Transverse colon (tissue), 4 donors: Measurements from ENCODE around the gene ZNF503. TPM values are rescaled to one million over a fixed set of nuclear protein-coding genes. Genes with fewer than 3 reads are reported as not detected.
A peak's percentile ranks its signal among the peaks of the same experiment; 100 is the strongest.

Source experiments
- DNase-seq: peaks from one replicate; pipeline ENCODE4 v3.0.0-alpha.2; 2019
- H3K27ac ChIP-seq, 4 donors: fragments of 200-600 bp; sonication (generic); 2 replicates each; pipeline ENCODE4 v1.5.1; 2016 to 2018; ENCODE audit warnings: inconsistent platforms in 4 of 4
- H3K27me3 ChIP-seq: fragments of 200-600 bp; sonication (generic); 2 replicates; pipeline ENCODE4 v1.5.1; 2017; ENCODE audit warnings: inconsistent platforms
- H3K36me3 ChIP-seq, 4 donors: fragments of 200-600 bp; sonication (generic); 2 replicates each; pipeline ENCODE4 v1.5.1; 2017 to 2019; ENCODE audit warnings: inconsistent platforms in 4 of 4
- H3K4me1 ChIP-seq, 4 donors: fragments of 200-600 bp; sonication (generic); 2 replicates each; pipeline ENCODE4 v1.5.1; 2017 to 2020; ENCODE audit warnings: inconsistent platforms in 4 of 4
- H3K4me3 ChIP-seq, 4 donors: fragments of 200-600 bp; sonication (generic); 1 replicate in 1 of 4; 2 replicates in 3 of 4; pipeline versions ENCODE4 v1.5.1 to v1.6.1; 2017 to 2019; ENCODE audit warnings: inconsistent platforms in 4 of 4
- H3K9me3 ChIP-seq, 2 donors: fragments of 200-600 bp; sonication (generic); 2 replicates each; pipeline ENCODE4 v1.5.1; 2017 to 2019; ENCODE audit warnings: inconsistent platforms in 2 of 2
- CTCF ChIP-seq, 5 experiments: fragments of 200-600 bp in 3 of 5; fragments of 450-650 bp in 2 of 5; sonication (generic) in 3 of 5; IDR thresholded peaks; 1 replicate in 2 of 5; 2 replicates in 3 of 5; pipeline ENCODE4 v1.5.1; 2016 to 2017; ENCODE audit warnings: antibody characterized with exemption in 5 of 5, inconsistent platforms in 3 of 5, mild to moderate bottlenecking in 2 of 5, moderate library complexity in 1 of 5
- EP300 ChIP-seq: sonication (generic); formaldehyde crosslinking; IDR thresholded peaks from one replicate; pipeline ENCODE4 v1.6.1; 2017; ENCODE audit warnings: antibody characterized with exemption, low read depth
- POLR2A ChIP-seq: fragments of 450-650 bp; IDR thresholded peaks from one replicate; pipeline ENCODE4 v1.6.1; 2016; ENCODE audit warnings: antibody characterized with exemption, mild to moderate bottlenecking, moderate library complexity
- POLR2AphosphoS5 ChIP-seq, 3 donors: sonication (generic); formaldehyde crosslinking; IDR thresholded peaks; one replicate each; pipeline ENCODE4 v1.6.1; 2016; ENCODE audit warnings: antibody characterized with exemption in 3 of 3
- WGBS, 2 donors: methylation state at CpG; one replicate each; pipeline ENCODE4 v1.1.5; 2018; ENCODE audit warnings: low coverage in 1 of 2; 5-methylcytosine and 5-hydroxymethylcytosine counted together
- in situ Hi-C, 4 donors: fragments of 200-750 bp; cut with MboI; loops; one replicate each; pipeline versions ENCODE4 v1.15.0 to v1.15.1; 2017; ENCODE audit warnings: low sequenced_read_pairs in 3 of 4, low pct_ligation_motif_present in 1 of 4, low pct_unique_long_range_greater_than_20kb in 1 of 4
- intact Hi-C: fragments of 100-400 bp; cut with DNase I; formaldehyde crosslinking; loops from one replicate; pipeline ENCODE4 v1.15.1; 2023; ENCODE audit warnings: low total_unique reads
- total RNA-seq, 4 donors: library from RNA; depleted of rRNA; stranded (reverse); fragments of >200 nt; gene quantifications; one replicate each; pipeline ENCODE4 v1.1.0, GENCODE V29; 2016

ZNF503 gene
- total RNA-seq, 4 donors from 2014 or later: 3.0 to 17.9 (median 7.2) TPM

DNA sequence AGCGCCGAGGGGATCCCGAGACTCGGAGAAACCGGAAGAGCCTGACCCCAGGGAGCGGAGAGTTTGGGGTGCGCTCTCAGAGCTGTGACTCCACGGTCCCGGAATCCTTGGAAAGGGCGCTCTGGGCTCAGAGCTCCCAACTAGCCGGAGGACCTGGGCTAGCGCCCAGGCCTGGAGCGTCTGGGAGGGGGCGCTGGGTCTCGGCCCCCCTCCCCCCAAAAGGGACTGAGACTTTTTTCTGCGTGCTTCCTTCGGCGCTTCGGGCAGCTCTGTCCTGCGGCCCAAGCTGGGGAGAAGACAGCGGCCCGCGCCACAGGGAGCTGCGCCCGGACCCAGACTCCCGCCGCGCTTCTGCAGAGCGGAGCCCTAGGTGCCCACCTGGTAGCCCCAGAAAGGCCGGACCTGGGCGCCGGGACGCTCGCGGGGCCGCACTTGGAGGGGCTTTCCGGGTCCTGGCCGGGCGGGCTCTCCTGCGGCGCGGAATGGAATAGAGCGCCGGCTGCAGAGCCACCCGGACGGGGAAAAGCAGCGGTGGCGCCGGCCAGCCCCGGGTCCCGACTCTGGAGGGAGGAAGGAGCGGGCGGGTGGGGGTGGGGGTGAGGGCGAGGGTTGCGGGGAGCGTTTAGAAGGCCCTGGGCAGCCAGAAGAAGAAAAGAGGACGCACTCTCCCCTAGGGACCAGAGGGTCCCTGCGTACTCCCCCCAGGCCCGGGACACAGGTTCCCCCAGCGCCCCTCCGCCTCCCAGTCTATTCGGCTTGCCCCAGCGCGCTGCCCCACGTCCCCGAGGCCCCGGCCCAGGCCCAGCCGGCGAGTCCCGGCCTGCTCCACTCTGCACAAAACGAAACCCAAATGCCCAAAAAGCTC, 4.7 kb downstream of the ZNF503 start:
- peak overlapping the region; percentile 25 to 78 (median 40) for H3K4me3 ChIP-seq
- H3K27ac ChIP-seq: peak overlapping the region; percentile 94 to 99 (median 97)
- peaks cover 12% of the 10 kb centered on the region for H3K27me3 ChIP-seq
- WGBS, 2 donors: 46 to 50% methylated on average over 1 to 29 of the region's 71 CpGs
- H3K9me3 ChIP-seq: no peaks in the 10 kb centered on the region
- peak; percentile 22 for DNase-seq
- peaks cover 0 to 19% (median 10%) of the 10 kb centered on the region in 4 donors for H3K4me1 ChIP-seq
- no peaks in the 10 kb centered on the region for H3K36me3 ChIP-seq
- intact Hi-C loops (loop anchor here (10.0 kb wide), 1 partner anchor 518 kb away; no protein-coding TSS in a partner anchor), in situ Hi-C loops (loop anchor here (25.0 kb wide), 4 partner anchors 515 to 1165 kb away; no protein-coding TSS in a partner anchor)
- TF ChIP-seq EP300 (no peak), POLR2AphosphoS5 (IDR thresholded peaks at IDR 0.05) (peak in 1 of 3 donors; percentile 4)

DNA sequence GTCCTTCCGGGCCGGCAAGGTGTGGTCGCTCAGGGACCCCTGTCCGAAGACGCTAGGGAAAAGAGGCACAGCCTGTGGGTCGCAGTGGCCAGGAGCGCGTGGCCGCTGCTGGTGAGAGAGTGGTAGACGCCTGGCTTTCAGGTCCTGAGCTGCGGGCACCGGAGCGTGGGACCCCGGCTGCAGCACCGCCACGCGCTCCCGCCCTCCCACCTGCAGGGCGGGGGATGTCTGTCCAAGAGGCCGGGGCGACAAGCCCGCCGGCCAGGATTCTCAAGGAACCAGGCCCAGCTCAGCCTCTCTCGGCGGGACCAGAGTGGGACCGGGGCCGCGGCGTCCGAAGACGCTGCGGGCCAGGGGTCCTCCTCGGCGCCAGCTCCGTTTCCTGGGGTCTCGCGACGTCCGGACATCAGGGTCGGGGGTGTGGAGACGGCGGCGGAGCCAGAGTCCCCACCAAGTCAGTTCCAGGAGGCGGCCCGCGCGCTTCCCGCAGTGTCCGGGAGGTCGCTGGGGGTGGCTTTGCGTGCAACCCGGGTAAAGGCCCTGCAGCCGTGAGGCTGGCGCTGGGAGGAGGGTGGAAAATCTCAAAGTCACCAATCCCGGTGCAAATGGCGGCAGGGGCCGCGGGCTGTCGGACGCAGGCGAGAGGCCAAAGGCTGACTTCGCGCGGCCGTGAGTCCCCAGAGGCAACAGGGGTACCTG, 5.5 kb downstream of the ZNF503 start:
- H3K36me3 ChIP-seq: no peaks in the 10 kb centered on the region
- H3K4me3 ChIP-seq: peak overlapping the region; percentile 25 to 78 (median 40)
- intact Hi-C loops (loop anchor here (10.0 kb wide), 1 partner anchor 519 kb away; no protein-coding TSS in a partner anchor), in situ Hi-C loops (loop anchor here (25.0 kb wide), 4 partner anchors 516 to 1166 kb away; no protein-coding TSS in a partner anchor)
- peak; percentile 33 for DNase-seq
- peaks cover 12% of the 10 kb centered on the region for H3K27me3 ChIP-seq
- TF ChIP-seq POLR2A (peak; percentile 30), CTCF (IDR thresholded peaks at IDR 0.05) (no peak)
- 40% methylated on average over 39 of the region's 65 CpGs; no CpG with 5 or more reads in 1 of the 2 donors for WGBS, 2 donors
- H3K4me1 ChIP-seq: peaks cover 0 to 19% (median 10%) of the 10 kb centered on the region in 4 donors
- peak overlapping the region; percentile 94 to 99 (median 97) for H3K27ac ChIP-seq
- no peaks in the 10 kb centered on the region for H3K9me3 ChIP-seq

DNA sequence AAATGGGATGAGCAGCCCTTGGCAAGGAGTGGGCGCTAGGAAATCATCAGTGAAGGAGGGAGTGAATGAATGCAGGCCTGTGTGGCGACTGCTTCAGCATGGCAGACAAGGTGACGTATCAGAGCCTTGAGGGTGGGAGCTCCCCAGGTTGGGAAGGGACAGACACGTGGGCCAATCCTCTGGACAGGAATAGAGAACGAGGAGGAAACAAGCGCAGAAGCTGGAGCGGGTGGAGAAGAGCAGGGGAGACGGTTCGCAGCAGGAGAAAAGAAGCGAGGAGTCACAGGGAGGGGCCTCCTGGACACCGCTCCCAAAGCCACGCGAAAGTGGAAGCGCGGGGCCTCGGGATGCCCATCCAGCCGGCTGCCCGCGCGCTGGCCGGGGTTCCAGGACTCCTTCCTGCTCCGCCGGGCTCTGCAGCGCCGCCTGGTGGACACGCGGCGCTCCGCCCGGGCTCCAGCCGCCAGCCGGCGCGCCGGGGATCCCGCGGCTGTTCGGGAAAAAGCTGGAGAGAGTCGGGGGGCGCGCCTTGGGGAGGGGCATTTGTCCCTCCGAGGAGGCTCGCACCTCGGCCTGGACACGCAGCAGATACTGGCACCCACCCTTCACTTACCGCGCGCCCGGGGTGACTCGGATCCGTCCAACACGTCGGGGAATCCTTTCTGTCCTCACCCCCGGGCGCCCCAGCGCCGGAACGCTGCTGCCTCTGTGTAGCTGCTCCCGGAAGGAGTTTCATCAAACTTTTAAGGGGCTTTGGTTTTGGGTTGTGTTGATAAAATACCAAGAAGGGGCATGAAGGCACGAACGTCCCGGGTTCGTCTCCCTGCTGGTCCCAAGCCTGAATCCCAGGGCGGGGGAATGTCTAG, 6.3 kb downstream of the ZNF503 start:
- H3K27me3 ChIP-seq: peaks cover 12% of the 10 kb centered on the region
- H3K4me3 ChIP-seq: peak overlapping the region; percentile 13 to 78 (median 40)
- H3K9me3 ChIP-seq: no peaks in the 10 kb centered on the region
- peak; percentile 58 for DNase-seq
- in situ Hi-C loops (loop anchor here (25.0 kb wide), 4 partner anchors 517 to 1167 kb away; no protein-coding TSS in a partner anchor), intact Hi-C loops (loop anchor here (10.0 kb wide), 1 partner anchor 520 kb away; no protein-coding TSS in a partner anchor)
- peak overlapping the region; percentile 94 to 99 (median 97) for H3K27ac ChIP-seq
- peak in 1 of 3 donors; percentile 27 for TF ChIP-seq POLR2AphosphoS5 (IDR thresholded peaks at IDR 0.05)
- TF ChIP-seq POLR2A: no peak
- TF ChIP-seq EP300: no peak
- TF ChIP-seq CTCF (IDR thresholded peaks at IDR 0.05): peak; percentile 80 to 97 (median 92)
- 12 to 29% methylated on average over 5 to 39 of the region's 64 CpGs for WGBS, 2 donors
- peaks cover 0 to 16% (median 10%) of the 10 kb centered on the region in 4 donors for H3K4me1 ChIP-seq
- H3K36me3 ChIP-seq: no peaks in the 10 kb centered on the region

- Histone ChIP-seq H3K4me3 (no peak overlapping the region), H3K9me3 (no peaks in the 10 kb centered on the region), H3K27me3 (peaks cover 12% of the 10 kb centered on the region), H3K4me1 (peaks cover 0 to 10% (median 7%) of the 10 kb centered on the region in 4 donors), H3K36me3 (no peaks in the 10 kb centered on the region), H3K27ac (no peak overlapping the region)
- TF ChIP-seq POLR2A: no peak
- no peak for TF ChIP-seq CTCF (IDR thresholded peaks at IDR 0.05)
- TF ChIP-seq EP300: no peak
- no peak for TF ChIP-seq POLR2AphosphoS5 (IDR thresholded peaks at IDR 0.05)
- 93% methylated on average over 7 of the region's 7 CpGs; no CpG with 5 or more reads in 1 of the 2 donors for WGBS, 2 donors
- no peak for DNase-seq
- in situ Hi-C loops (loop anchor here (25.0 kb wide), 4 partner anchors 518 to 1168 kb away; no protein-coding TSS in a partner anchor), intact Hi-C loops (loop anchor here (10.0 kb wide), 1 partner anchor 521 kb away; no protein-coding TSS in a partner anchor)
Measured at GRCh38 chr10:75394221-75394620, 7.3 kb downstream of the ZNF503 start.
